Measurements from ENCODE around the gene ZCCHC8. TPM values are rescaled to one million over a fixed set of nuclear protein-coding genes. Genes with fewer than 3 reads are reported as not detected.
A peak's percentile ranks its signal among the peaks of the same experiment; 100 is the strongest.

The ZCCHC8 gene
- total and polyA plus RNA-seq, 2 of the 4 experiments (the other 2 are of a cell fraction) = 9.5 to 12.7 TPM

DNA sequence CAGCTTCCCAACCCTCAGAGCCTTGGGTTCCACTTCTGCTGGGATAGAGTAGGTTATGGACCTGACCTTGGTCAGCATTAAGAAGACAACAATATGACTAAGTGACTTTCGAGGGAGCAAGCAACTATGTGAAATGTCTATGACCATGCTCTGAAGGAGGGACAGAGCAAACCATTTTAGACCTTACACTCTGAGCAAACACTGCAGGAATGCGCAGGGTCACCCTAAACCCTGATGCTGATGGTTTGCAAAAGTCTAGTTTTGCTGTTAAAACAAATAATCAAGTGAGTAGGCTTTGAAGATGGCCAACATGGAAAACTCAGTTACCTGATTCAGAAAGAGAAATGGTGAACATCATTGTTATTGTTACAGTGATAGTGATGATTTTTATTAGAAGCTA is 8.7 kb downstream of the ZCCHC8 start:
- peaks cover 35% of the 10 kb centered on the region for H3K36me3 ChIP-seq (ENCODE audit: control insufficient read depth, insufficient read depth, low read length)

More for the DNA sequence above, 8.7 kb downstream of the ZCCHC8 start:
- Histone ChIP-seq H3K4me2 (ENCODE audit: low read depth, low read length) (no peak overlapping the region), H2BK20ac (ENCODE audit: low read depth, low read length) (no peak overlapping the region), H2AFZ (replicated peaks; ENCODE audit: low read length, poor library complexity) (no peak overlapping the region), H2BK5ac (ENCODE audit: low read depth, low read length, poor library complexity, severe bottlenecking) (no peak overlapping the region), H4K5ac (ENCODE audit: low read depth, low read length) (no peak overlapping the region), H3K4ac (ENCODE audit: low read depth, low read length) (no peak overlapping the region), H3K79me1 (ENCODE audit: low read depth in 1 of 2, low read length in 2 of 2) (peaks cover 26 to 51% of the 10 kb centered on the region in 2 experiments), H2BK15ac (ENCODE audit: low read depth, low read length) (no peak overlapping the region), H3K14ac (replicated peaks; ENCODE audit: low read depth, low read length) (no peak overlapping the region), H3K9me3 (ENCODE audit: control insufficient read depth, insufficient read depth, low read length) (no peaks in the 10 kb centered on the region), H3K18ac (ENCODE audit: low read depth, low read length) (no peak overlapping the region), H3K9me1 (ENCODE audit: insufficient read depth, low read length) (no peaks in the 10 kb centered on the region; the same call in none of the 2 replicates), H3K27ac (ENCODE audit: insufficient read depth, low read length) (no peak overlapping the region), H3K27me3 (ENCODE audit: control insufficient read depth, insufficient read depth, low read length) (no peaks in the 10 kb centered on the region), H3K9ac (ENCODE audit: low read depth, low read length) (no peak overlapping the region), H2AK9ac (replicated peaks; ENCODE audit: low read depth, low read length, poor library complexity) (no peak overlapping the region), H4K91ac (ENCODE audit: insufficient read depth, low read depth, low read length) (no peak overlapping the region), H3K4me1 (ENCODE audit: control insufficient read depth, insufficient read depth, low read length) (peaks cover 4% of the 10 kb centered on the region), H4K8ac (ENCODE audit: low read depth in 2 of 2, low read length in 2 of 2) (no peak overlapping the region), H3K56ac (ENCODE audit: extremely low read depth, insufficient read depth, low read length) (no peak overlapping the region), H2BK120ac (ENCODE audit: low read depth, low read length) (no peak overlapping the region), H3K4me3 (ENCODE audit: insufficient read depth, low read depth, low read length) (no peak overlapping the region), H3K23ac (ENCODE audit: low read depth, low read length) (no peak overlapping the region), H4K20me1 (ENCODE audit: insufficient read depth, low read length) (peaks cover 19% of the 10 kb centered on the region), H2AK5ac (ENCODE audit: low read depth, low read length) (no peak overlapping the region)
- in situ Hi-C loops (cut with MboI; ENCODE audit: low sequenced_read_pairs) = no loop called here
- no peak for TF ChIP-seq MAZ (IDR thresholded peaks at IDR 0.05; ENCODE audit: borderline replicate concordance, low read depth, low read length)
- no peak for TF ChIP-seq RFX5 (IDR thresholded peaks at IDR 0.05; ENCODE audit: low read depth, low read length)
- 0 out of 2 replicates have a peak, but pooled peaks have one; percentile 26 for TF ChIP-seq CEBPB (IDR thresholded peaks at IDR 0.05; ENCODE audit: low read depth, low read length)
- no peak for TF ChIP-seq BHLHE40 (IDR thresholded peaks at IDR 0.05; ENCODE audit: low read depth, low read length)
- TF ChIP-seq RCOR1 (IDR thresholded peaks at IDR 0.05; ENCODE audit: insufficient replicate concordance, low read length) = peak; percentile 18
- no peak for TF ChIP-seq RAD21 (IDR thresholded peaks at IDR 0.05; ENCODE audit: low read length)
- TF ChIP-seq NFE2L2 (IDR thresholded peaks at IDR 0.05; ENCODE audit: low read depth, low read length) = peak; percentile 16; the same call in 1 of the 2 replicates
- peak; percentile 16; the same call in 1 of the 2 replicates for TF ChIP-seq MAFK (IDR thresholded peaks at IDR 0.05; ENCODE audit: low read depth, low read length)
- ATAC-seq (ENCODE audit: low read depth) = peak; percentile 94
- ChIA-PET POLR2A (ENCODE audit: unreplicated experiment) (interaction anchor here (1.0 kb wide), 1 partner anchor 53 kb away, joined by 4 read pairs; no protein-coding TSS in a partner anchor), CTCF (interaction anchor here (0.7 kb wide), 1 partner anchor 123 kb away, joined by 3 read pairs; no protein-coding TSS in a partner anchor)
- DNase-seq = peak; percentile 70
- BruUV-seq (replicated peaks) = no TSS peak
- dilution Hi-C loops (cut with HindIII; ENCODE audit: low sequenced_read_pairs, unreplicated experiment) = no loop called here
- intact Hi-C loops (cut with micrococcal nuclease) = no loop called here
- WGBS, 2 experiments (ENCODE audit: extremely low coverage in 2 of 2, insufficient read length in 1 of 2) = 40% methylated on average over 1 of the region's 2 CpGs; no CpG with 5 or more reads in 1 of the 2 experiments

All from IMR-90 (cell line).